Activated CD4-positive, alpha-beta T cell treated with anti-CD3 and anti-CD28 coated beads for 1 hour (primary cell): ENCODE results near the gene FOXA1.

Source experiments
- DNase-seq: peaks from one replicate; pipeline ENCODE4 v3.0.0-alpha.2; 2020

FOXA1 gene

DNA sequence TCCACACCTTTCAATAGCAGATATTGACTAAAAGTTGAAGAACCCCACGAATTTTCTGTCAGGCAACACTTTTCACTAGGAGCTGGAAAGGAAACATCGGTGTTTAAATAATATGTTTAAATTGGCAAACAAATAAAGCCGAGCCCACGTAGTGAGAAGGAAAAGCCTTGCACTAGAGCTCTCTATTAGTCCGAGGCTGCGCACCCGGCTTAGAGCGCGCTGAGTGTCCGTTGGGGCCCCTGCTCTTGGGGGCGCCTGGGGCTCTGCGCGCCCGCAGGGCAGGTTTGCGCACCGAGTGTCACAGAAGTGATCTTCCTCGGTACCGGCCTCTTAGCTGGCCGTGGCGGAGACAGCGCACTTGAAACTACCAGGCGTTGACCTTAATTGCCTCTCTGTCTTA is 6.8 kb upstream of the FOXA1 start:
- DNase-seq: no peak

GRCh38 chr14:37600880-37601741 is 6.1 kb upstream of the FOXA1 start:
- no peak for DNase-seq

DNA sequence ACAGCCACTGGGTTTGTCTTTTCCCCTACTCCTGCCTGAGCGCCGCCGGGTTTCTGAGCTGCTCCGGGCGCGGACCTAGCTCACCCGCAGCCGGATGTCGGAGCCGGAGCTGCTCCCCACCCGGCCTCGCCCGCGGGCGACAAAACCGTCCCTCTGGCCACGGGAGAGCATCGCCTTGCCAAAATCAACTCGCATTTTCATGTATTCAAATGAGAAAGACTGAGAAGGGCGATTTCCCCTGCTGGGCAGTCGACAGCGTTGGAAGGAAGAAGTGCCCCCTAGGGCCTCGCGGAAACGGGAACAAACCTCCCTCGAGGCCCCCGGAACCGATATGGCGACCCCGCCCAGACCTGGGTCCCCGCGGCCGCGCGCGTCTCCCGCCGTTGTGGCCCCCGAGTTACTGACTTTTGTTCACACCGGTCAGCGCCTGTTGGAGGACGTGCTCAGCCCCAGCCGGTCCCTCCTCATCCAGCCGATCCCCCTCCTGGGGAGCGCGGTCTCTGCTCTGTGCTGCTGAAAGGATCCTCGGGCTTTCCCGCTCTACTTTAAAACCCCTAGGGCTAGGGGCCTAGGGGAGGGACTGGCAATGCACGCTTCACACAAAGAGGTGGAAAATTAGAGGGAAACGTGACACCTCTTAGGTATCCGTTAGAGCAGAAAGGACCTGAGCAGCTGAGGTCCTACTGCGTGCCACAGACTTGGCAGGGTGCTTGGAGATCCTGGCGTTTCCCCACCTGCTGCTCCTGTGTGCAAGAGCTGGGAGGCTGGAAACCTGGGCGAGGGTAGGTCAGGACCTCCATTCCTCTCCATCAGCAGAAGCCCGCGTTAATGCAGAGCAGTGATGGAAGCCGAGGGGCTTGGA is 4.7 kb upstream of the FOXA1 start:
- DNase-seq: no peak

DNA sequence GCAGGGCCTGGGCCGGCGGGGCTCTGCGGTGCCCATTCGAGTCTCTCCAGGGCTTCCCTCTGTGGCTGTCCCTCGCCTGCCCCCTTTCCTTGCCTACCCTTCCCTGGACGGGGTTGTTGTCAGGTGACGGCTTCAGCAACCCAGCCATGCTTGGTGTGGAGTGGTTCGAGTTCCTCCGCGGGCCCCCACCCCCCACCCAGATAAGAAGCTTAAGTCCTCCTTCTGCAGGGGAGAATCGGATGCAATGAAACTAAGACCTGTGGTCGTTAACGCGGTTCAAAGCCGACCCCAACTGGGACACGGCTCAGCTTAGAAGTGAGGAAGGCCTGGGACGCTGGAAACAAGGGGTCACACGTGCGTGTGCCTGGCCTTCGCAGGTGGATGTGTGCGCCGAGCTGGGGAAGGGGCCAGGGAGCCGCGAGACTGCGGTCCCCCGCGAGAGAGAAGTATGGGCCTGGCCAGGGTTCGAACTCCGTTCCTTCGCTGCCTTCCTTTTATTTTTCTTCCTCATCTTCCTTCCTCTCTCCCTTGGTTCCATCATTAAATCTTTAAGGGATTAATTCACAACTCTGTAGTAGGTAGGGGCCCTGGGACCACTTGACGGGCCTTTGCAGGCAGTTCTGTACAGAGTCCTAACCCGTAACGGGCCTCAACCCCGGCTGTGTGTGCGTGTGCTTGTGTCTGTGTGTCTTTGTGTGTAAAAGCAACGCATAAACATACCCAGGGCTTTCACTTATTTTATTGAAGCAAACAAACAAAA is 3.9 kb upstream of the FOXA1 start:
- no peak for DNase-seq

- DNase-seq: no peak
Measured at GRCh38 chr14:37597914-37598746, 3.1 kb upstream of the FOXA1 start.

- DNase-seq: no peak
Measured at GRCh38 chr14:37597538-37597913, 2.5 kb upstream of the FOXA1 start.

DNA sequence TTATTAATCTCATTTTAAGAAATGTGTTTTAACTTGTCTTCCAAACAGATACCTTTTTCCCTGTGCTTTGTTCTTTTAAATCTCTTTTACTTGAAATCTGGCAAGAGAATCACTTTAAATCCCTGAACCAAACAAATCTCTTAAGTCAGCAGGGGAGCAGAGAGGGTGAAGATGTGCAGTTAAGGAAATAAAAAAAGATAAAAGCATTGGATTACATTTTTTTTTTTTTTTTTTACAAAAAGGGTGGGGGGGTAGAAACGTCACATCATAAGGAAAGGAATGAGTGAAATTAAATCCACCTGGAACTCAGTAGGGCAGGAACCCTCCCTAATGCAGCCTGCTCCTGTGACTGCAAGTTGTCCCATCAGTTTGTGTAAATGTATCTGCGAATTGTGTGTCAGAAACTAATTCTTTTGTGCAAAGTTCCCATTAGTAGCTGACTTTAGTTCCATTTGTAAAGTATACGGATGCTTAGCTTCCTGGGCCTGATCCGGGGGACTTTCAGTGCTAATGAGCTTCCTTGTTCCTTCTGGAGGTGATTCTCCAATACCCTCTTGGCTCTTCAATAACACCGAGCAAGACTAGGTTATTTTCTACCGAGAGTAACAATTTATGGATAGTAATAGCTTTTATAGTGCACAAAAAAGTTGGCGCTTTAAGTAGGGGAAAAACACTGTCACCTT is 1.9 kb upstream of the FOXA1 start:
- DNase-seq: no peak

DNA sequence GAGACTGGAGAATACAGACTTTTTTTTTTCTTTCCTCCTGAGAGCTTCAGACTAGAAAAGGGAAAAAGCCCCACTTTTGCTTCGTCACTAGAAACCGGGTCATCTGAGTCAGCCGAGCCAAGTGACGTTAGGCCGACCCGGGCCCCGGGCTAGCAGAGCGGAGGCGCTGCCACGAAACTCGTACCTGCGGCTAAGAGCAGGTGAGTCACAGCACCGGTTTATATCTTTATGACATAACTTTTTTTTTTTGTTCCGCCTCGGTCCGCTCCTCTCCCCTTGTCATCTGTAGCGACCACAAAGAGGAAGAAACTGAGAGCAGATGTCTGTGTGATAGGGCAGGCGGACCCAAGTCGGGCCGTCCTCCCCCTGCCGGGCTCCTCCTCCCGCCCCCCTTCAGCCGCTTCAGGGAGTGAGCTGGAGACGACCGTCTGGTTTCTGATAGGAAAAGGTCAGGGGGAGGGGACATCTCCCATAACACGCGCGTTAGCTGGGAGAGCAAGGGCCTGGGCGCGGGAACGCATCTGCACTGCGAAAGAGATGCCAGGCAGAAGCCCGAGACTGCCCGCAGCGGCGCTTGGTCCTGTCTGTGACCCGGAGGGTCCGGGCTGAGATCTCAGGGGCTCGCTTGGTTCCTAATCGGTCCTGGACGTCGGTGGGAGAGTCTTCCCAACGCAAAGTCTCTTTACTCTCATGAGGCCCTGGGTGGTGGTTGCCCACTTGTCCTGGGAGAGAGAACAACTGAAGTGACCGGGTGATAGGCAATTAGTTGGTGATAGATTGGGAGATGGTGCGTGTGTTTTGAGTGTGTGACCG is 966 bp upstream of the FOXA1 start:
- peak; percentile 35 for DNase-seq

DNA sequence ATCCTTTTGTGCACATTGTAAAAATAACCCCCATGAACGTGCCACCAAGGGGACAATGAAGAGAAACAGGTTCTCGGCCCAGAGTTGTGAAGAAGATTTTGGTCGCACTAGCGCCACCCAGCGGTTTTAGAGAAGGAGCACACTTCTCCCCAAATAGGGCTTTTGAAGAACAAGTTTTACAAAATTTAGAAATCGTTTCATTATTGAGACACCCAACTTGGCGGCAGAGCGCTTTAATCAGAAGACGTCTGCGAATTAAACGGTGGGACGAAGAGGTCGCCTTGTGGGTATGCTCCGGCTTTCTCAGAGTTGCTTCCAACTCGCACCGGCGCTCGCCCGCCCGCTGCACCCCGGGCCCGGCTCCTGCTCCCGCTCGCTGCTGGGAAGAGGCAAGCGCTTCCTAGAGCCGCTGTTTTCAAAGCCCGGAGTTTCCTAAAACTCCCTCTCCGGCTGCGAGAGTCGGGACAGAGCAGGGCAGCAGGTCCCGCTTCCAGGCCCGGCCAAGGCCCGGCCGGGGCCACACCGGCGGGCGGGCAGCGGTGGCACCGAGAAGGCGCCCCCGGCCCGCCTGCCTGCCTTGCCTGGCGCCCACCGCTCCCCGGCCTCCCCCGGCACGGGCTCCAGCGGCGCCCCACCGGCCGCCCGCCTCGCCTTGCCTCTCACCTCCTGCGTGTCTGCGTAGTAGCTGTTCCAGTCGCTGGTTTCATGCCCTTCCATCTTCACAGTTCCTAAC is 645 bp downstream of the FOXA1 start:
- DNase-seq: no peak

- no peak for DNase-seq
Measured at GRCh38 chr14:37593511-37594237, 1.4 kb downstream of the FOXA1 start.

GRCh38 chr14:37592482-37593408 is 2.3 kb downstream of the FOXA1 start:
- DNase-seq: no peak

GRCh38 chr14:37591941-37592481 is 3.0 kb downstream of the FOXA1 start:
- no peak for DNase-seq

- DNase-seq: no peak
Measured at GRCh38 chr14:37591311-37591940, 3.6 kb downstream of the FOXA1 start.

DNA sequence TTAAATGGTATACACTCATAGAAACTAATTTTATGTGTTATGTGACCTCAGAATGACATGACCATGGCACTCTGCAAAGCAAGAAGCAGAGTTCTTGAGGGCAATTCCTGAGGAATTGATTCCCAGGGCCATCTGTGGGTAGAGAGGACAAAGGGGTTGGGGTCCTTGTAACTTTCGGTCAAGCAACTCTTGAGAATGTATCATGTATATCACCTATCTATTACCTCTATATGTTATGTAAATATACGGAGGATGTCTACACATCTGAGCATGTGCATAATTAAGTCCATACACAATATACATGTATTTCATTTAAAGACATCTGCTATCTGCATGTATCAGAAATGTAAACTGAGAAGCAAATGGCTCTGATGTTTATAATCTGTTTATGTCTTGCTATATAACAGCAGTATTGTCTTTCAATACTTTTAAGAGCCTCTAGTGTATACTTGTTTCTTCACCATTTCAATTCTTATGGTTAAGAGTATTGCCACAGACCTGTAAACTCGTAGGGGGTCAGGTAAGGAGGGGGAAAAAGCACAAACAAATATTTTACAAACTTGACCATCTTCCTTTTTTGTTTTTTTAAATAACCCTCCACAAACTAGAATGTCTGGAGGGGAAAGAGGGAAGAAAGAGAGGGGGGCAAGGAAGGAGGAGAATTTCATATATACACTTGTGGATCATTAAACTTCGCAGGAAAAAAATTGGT is 4.5 kb downstream of the FOXA1 start:
- no peak for DNase-seq

- no peak for DNase-seq
Measured at GRCh38 chr14:37589715-37590427, 5.2 kb downstream of the FOXA1 start.
